Fibroblast of skin of right quadriceps (primary cell): ENCODE data around the gene RFX6.
"Not testable (repeated sequence)": the region's sequence is repeated elsewhere in the genome, so short reads cannot be mapped to it uniquely, and the experiment has no call there.

Experiments
- DNase-seq: peaks from one replicate; pipeline ENCODE4 v3.0.0-alpha.2; 2013

RFX6 gene

GRCh38 chr6:116876635-116877611 lies at the start of gene RFX6:
Gene RFX6 (plus strand): TSS chr6:116877242. CDS start chr6:116877276, 34 bp downstream.
- no peak for DNase-seq

GRCh38 chr6:116827561-116828240 lies 49.3 kb upstream of the RFX6 start:
- no peak for DNase-seq

- no peak for DNase-seq
These were observed 48.1 kb upstream of the RFX6 start, which contains the start of gene GPRC6A for GRCh38 chr6:116828983-116829382. Gene GPRC6A (minus strand): TSS chr6:116829083. CDS start chr6:116829013, 70 bp downstream.

GRCh38 chr6:116834526-116834925 lies 42.5 kb upstream of the RFX6 start:
- DNase-seq, result not testable (repeated sequence)

GRCh38 chr6:116836606-116837342 lies 40.3 kb upstream of the RFX6 start:
- DNase-seq, result no peak

- DNase-seq, result peak; percentile 1
These were observed 37.0 kb upstream of the RFX6 start for GRCh38 chr6:116840091-116840490.

- no peak for DNase-seq
These were observed 34.6 kb upstream of the RFX6 start for GRCh38 chr6:116842459-116842858.

- peak; percentile 19 for DNase-seq
These were observed 29.8 kb upstream of the RFX6 start for GRCh38 chr6:116847227-116847626.

- no peak for DNase-seq
These were observed 19.0 kb upstream of the RFX6 start for GRCh38 chr6:116858060-116858459.

- DNase-seq, result no peak
These were observed 17.8 kb upstream of the RFX6 start for GRCh38 chr6:116859264-116859663.

GRCh38 chr6:116866281-116866871 lies 10.7 kb upstream of the RFX6 start:
- DNase-seq, result no peak

GRCh38 chr6:116872771-116873170 lies 4.3 kb upstream of the RFX6 start:
- DNase-seq, result no peak

- DNase-seq, result no peak
These were observed 935 bp upstream of the RFX6 start for GRCh38 chr6:116876107-116876506.

GRCh38 chr6:116877743-116878142 lies 701 bp downstream of the RFX6 start:
- DNase-seq, result no peak

GRCh38 chr6:116881236-116881635 lies 4.2 kb downstream of the RFX6 start:
- DNase-seq, result no peak

GRCh38 chr6:116883005-116883404 lies 6.0 kb downstream of the RFX6 start:
- no peak for DNase-seq

GRCh38 chr6:116884530-116884929 lies 7.5 kb downstream of the RFX6 start:
- DNase-seq, result no peak

- DNase-seq, result no peak
These were observed 10.1 kb downstream of the RFX6 start for GRCh38 chr6:116887168-116887567.

GRCh38 chr6:116887894-116888293 lies 10.9 kb downstream of the RFX6 start:
- DNase-seq, result no peak

GRCh38 chr6:116888732-116889360 lies 11.8 kb downstream of the RFX6 start:
- DNase-seq, result no peak

GRCh38 chr6:116894669-116895068 lies 17.6 kb downstream of the RFX6 start:
- DNase-seq, result no peak

GRCh38 chr6:116895935-116896334 lies 18.9 kb downstream of the RFX6 start:
- no peak for DNase-seq
